Ovary (tissue), 3 donors: ENCODE results near the gene RGMA.

Experiments used
- CTCF ChIP-seq, 3 donors: fragments of 450-650 bp in 2 of 3; fragments of 200-600 bp in 1 of 3; IDR thresholded peaks; one replicate each; pipeline versions ENCODE4 v1.5.1 to v1.8.0; 2016 to 2022; ENCODE audit warnings: antibody characterized with exemption in 3 of 3, mild to moderate bottlenecking in 1 of 3
- EP300 ChIP-seq: sonication (generic); formaldehyde crosslinking; IDR thresholded peaks from one replicate; pipeline ENCODE4 v1.6.1; 2017; ENCODE audit warnings: antibody characterized with exemption
- POLR2A ChIP-seq: fragments of 450-650 bp; IDR thresholded peaks from one replicate; pipeline ENCODE4 v1.6.1; 2017; ENCODE audit warnings: antibody characterized with exemption, mild to moderate bottlenecking, moderate library complexity
- donor health status: DM: no; HTN: no; CAD: no.

DNA sequence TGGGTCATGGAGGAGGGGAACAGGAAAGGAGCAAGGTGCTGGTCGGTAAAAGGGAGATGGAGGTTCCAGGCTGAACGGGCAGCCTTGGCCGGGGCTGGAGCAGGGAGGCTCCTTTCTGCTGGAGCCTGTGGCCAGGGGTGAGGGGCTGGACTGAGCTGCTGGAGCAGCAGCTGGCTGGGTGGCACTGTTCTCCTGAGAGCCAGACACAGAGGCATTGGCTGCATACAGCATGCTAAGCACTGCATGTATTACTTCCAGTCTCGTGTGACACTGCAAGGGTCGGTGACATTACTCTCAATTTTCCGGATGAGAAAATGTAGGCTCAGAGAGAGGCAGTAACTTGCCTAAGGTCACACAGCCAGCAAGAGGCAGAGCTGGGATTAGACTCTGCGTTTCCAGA is 42.3 kb downstream of the RGMA start:
- TF ChIP-seq CTCF (IDR thresholded peaks at IDR 0.05) (no peak), EP300 (no peak), POLR2A (no peak)
